ENCODE measurements around the gene PTPRD. TPM values are rescaled to one million over a fixed set of nuclear protein-coding genes. Genes with fewer than 3 reads are reported as not detected.

PTPRD gene
- total RNA-seq: 6.1 TPM
- long read RNA-seq, partial matches to known transcripts: 0 of 2 reads
- long read RNA-seq, other reads (novel, unspliced or antisense): 2 of 2 reads

DNA sequence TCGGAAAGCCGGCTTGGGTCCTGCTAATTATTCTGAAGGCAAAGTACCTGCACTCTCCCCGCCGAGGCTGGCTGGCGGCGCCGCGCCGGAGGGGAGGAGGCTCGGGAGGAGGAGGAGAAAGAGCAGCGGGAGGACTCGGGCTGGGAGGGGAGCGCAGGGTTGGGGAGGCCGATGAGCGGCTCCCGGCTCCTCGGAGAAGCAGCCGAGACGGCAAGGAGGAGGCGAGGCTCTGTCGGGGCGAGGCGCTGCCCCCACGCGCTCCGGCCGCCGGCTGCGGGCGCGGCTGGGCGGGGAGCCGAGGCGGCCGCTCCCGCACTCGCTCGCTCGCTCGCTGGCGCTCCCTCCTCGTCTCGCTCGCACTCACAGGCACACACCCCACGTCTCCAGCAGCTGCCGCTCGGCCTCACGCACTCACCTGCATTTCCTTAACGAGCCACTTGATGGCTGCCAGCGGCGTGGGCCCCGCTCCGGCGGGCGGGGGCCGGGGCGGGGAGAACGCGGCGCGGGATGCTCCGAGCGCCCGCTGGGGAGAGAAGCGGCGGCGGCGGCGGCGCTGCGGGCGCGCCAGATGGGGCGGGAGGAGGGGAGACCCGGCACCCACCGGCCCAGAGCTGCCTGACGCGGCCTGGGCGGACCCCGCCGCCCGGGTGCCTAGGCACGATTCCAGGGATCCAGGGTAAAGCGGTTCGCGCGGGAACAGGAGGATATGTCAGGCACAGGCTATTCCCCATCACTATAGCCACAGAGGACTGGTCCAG, at the start of gene PTPRD:
Gene PTPRD (minus strand): TSS at position 362 of the 758 bp plus-strand sequence.
- DNase-seq: no peak
- intact Hi-C loops (cut with micrococcal nuclease): no loop called here
- ATAC-seq: peak; percentile 17

DNA sequence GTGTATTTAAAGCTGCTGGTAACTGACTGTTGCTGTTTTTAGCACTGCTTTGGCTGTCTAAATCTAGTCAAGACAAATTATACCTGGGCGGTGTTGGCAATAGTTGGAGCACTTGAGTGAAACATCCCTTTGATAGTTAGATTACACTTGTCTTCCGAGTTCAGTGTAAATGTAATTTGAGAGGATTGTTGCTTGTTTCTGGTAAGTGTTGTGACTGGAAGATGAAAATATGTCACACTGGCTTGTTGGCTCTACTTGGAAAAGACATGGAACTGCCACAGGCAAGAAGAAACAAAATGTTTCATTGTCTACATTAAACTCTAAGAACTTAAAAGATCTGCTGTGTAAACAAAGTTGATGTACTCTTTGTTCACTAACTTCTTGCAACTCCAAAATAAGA, 49.2 kb upstream of the PTPRD start:
- DNase-seq (no peak), ATAC-seq (no peak)
- intact Hi-C loops (cut with micrococcal nuclease): no loop called here

DNA sequence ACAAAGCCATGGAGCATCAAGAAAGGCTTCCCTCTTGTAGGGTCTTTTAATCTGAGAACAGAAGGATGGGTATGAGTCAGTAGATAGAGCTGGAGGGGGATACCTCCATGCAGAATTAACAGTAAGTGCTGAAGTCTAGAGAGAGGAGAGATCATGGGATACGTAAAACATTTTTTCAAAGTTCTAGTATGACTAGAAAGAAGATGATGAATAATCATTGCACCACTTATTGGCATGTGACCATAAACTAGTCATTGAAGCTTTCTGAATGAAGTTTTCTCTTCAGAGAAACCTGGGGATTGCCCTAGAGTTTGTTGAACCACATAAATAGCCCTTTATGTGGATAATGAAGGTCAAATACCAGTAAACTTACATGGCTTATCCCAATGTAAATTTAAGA, 48.6 kb upstream of the PTPRD start:
- intact Hi-C loops (cut with micrococcal nuclease): no loop called here
- no peak for ATAC-seq
- DNase-seq: no peak

DNA sequence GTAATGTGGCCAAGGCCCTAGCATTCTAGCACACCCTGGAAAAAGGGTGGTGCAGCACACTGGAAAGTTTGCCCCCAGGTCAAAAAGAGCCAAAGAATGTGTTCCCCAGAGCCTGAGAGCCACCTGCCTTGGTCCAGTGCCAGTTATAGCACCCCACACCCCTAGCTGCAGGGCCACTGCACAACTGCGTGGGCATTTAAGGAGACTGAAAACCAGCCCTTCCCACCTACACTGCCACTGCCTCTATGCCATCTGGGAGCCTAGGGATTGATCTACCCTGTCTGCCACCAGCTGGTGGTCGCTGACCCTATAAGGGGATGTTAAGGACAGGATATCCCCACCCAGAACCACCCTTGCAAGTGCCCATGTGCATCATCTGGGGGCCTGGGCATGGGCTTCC, 38.2 kb upstream of the PTPRD start:
- DNase-seq (no peak), ATAC-seq (no peak)
- intact Hi-C loops (cut with micrococcal nuclease): no loop called here

DNA sequence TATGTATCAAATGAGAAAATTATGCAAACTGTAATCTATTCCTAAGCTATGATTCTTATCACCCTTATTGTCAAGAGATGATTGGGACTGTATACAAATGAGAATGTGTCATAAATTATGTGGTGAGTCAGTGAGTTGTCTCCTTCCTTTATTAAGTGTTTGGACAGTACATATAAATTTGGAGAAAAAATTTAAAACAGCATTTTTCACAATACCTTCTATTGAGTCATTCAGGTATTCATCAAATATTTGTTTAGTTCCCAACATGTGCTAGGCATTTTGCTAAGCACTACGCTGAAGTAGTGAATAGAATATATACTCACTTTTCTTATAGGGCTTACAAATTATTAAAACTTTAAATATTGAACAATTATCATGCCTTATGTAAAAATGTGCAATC, 36.3 kb upstream of the PTPRD start:
- DNase-seq: no peak
- intact Hi-C loops (cut with micrococcal nuclease): loop anchor here (10.0 kb wide), 1 partner anchor 66 kb away; no protein-coding TSS in a partner anchor
- ATAC-seq: no peak

DNA sequence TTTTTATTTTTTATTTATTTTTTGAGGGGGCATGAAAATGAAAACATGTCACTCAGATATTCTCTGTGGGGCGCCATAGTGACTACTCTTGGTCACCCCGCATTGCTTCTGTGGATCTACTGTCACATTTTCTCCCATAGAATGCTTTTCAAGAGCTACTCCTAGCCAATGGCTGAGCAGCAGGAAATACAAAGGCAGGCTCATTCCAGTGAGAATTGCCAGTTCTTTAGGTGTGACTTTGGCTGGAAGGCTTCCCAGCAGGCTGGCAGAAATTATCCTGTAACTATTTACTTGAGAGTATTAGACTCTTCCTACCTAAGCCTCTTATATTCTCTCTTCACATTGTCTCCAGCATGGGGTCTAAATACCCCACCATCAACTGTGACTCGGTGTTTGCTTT, 21.0 kb upstream of the PTPRD start:
- intact Hi-C loops (cut with micrococcal nuclease): no loop called here
- DNase-seq: no peak
- ATAC-seq: no peak

DNA sequence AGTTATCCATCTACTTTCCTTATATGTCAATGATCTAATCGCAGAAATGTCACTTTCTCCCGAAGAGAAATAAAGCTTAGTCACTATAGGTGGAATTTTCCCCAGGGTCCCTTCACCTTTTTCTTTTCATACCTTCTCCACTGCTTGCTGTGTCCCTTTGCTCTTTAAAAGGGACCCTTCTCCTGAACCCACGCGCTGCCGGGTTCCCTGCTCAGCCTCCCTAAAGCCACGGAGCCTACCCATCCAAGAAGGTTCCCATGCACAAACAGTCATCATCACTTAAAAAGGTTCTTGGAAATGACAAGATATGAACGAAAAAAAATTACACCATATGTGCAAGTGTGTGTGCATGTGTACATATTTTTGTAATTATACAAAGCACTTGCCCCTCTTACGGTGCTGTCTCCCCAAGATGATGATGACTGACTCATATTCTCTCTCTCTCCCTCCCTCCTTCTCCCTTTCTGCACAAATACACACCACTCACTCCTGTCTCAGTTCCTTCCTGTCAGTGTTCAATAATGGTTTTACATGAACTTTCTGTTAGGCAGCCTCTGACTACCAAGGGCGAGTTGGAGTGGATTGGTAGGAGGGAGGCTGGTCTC, 1.5 kb upstream of the PTPRD start:
- no peak for ATAC-seq
- intact Hi-C loops (cut with micrococcal nuclease): no loop called here
- no peak for DNase-seq

DNA sequence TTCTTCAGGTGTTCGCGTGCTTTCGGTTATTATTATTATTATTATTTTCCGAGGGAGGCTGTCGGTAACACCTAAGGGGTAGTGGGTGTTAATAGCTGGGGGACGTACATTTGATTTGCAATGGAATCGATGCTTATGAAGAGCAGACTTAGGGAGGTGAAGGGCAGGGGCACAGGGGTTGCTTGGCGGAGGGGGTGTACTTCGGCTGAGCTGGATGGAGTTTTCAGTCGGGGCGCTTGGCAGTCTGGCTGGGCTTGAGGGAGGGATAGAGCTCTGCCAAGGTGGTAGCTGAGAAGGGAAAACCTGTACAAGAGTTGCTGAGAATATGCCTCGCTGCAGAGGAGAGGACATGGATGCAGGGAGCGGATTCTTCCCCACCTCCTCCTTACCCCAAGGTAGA, 617 bp upstream of the PTPRD start:
- ATAC-seq (no peak), DNase-seq (no peak)
- intact Hi-C loops (cut with micrococcal nuclease): no loop called here

DNA sequence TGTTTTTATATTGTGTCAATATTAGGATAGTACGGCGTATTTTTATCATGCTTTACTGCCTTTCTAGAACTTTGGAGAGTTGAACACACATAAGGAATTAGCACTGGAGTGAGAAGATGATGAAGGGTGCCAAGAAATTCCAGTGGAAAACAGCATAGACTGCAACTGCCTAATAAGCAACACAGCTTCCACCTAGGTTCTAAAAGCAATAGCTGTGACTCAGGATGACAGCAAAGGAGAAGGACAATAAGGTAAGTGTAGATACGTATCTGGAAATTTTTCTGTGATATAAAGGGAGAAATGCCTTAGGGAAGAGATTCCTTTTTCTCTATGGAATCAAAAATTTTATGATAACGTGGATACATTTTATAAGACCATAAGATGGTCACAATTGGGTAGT, 7.4 kb downstream of the PTPRD start:
- DNase-seq (no peak), ATAC-seq (no peak)
- intact Hi-C loops (cut with micrococcal nuclease): no loop called here

DNA sequence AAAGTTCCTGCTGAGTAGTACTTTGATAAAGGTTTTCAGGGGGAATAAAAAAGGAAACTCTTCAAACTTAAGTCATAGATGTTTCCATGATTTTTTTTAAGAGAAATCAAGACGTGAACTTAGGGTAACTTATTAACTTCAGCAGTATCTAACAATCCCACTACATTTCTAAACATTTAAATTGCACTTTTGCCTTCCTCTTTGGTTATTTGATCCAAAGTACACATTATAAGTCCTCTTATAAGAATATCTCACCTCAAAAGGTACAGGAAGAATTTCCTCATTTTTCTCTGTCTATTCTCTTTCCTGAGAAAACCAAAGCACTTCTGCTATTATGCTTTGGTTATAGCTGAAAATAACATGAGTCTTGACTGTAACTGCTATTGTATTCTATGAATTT, 7.9 kb downstream of the PTPRD start:
- DNase-seq (no peak), ATAC-seq (no peak)
- intact Hi-C loops (cut with micrococcal nuclease): no loop called here

DNA sequence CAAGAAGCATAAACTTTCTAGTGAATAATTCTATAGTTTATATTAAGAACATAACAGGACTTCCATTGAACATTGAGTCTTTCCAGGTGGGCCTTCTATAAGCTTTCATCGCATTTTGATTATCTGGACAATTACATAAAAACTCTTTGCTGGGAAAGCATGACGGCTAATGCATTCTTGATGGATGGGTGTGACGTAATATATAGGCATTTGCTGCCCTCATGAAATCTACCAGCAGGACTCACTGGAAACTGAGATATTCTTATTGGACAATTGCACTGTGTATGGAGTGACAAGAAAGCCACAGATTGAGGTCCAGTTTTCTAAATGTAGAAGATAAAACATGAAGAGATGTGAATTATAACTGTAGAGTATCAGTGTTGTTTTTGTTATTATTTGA, 15.0 kb downstream of the PTPRD start:
- intact Hi-C loops (cut with micrococcal nuclease): no loop called here
- DNase-seq (no peak), ATAC-seq (no peak)

DNA sequence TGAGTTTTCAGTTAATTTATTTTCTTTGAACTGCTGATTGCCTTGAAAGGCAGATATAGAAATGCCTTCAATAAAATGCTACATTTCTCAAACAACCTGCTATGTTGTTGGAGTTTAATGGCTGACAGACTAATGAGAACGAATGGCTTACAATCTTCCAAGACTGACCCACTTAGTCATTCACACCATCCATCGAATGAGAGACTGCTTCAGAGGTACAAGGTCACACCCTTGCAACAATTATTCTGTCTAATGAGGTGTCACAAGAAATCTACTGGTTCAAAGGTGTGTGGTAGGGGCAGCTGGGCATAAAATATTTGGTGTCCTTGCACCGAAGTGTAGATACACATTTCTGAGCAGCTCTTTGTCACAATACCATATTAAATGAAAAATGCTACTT, 18.3 kb downstream of the PTPRD start:
- intact Hi-C loops (cut with micrococcal nuclease): no loop called here
- no peak for ATAC-seq
- no peak for DNase-seq

DNA sequence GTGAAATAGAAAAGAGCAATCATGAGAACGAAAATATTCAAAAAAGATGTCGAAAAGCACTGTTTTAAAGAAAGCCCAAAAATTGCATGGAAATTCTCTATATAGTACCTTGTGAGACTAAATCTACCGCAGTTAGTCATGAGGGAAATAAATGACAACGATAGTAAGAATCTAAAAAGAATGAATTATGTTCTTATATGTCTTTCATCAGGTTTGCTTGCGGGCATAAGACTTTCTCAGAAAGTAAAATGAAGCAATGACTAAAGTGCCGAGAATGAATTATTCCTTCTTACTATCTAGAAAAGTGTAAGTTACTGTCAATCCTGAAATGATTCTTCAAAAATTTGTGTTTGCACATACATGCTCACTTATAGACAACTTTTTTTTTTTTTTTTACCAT, 26.4 kb downstream of the PTPRD start:
- DNase-seq (no peak), ATAC-seq (no peak)
- intact Hi-C loops (cut with micrococcal nuclease): no loop called here

DNA sequence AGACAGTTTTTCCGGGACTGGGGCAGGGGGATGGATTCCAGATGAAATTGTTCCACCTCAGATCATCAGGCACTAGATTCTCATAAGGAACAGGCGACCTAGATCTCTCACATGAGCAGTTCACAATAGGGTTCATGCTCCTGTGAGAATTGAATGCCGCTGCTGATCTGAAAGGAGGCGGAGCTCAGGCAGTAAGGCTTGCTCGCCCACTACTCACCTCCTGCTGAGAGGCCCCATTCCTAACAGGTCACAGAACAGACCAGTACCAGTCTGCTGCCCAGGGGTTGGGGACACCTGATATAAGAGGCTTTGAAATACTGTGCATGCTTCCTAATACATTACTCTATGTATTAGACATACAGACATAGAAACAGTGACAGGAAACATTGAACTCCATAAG, 41.1 kb downstream of the PTPRD start:
- intact Hi-C loops (cut with micrococcal nuclease): no loop called here
- no peak for ATAC-seq
- DNase-seq: no peak

DNA sequence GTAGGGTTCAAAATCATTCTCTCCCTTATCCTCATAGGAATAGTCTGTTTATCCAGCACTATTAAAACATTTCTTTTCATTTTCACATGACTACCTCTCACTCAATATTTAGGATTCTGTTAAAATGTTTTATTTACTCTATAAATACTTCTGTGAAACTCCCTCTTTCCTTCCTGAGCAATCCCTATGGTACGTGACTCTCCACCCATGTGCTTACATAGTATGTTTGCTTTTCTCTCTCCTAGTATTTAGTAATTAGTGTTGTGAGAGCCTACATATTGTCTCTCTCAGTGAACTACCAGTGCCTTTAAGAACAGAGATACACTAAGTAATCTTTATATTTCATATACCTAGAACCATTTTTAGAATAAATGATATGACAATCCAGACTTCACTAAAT, 46.0 kb downstream of the PTPRD start:
- intact Hi-C loops (cut with micrococcal nuclease): no loop called here
- DNase-seq (no peak), ATAC-seq (no peak)

DNA sequence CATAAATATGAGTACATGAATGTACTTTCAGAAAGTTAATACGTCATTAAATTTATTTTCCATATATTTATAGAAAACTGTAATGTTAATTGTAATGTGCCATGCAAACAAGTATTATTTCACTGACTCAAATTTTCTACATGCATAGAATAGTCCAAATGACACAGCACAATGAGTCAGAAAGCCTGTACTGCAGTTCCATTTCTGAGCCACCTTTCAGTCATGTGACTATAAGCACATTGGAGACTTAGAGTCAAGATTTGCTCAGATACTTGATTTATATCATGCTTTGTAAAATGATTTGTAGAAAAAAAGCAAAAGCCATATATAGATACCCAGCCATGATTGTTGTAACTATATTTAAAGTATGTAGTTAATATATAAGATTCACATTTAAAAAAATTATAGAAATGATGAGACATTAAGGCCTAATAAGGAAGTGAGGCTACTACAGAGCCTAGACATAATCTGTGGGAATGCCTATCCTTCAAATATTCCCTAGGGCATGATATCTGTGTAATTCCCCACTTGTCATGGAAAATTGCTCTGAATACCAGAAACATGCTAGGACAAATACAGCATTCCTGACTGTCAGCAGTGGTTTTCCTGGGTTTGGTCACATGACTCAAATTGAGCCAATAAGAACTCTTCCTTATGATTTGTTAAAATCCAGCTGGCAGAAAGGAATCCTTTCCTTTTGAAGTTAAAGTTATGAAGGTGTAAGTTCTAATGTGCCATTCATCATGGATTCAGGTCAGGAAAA, 50.0 kb downstream of the PTPRD start:
- ATAC-seq: no peak
- intact Hi-C loops (cut with micrococcal nuclease): no loop called here
- no peak for DNase-seq

DNA sequence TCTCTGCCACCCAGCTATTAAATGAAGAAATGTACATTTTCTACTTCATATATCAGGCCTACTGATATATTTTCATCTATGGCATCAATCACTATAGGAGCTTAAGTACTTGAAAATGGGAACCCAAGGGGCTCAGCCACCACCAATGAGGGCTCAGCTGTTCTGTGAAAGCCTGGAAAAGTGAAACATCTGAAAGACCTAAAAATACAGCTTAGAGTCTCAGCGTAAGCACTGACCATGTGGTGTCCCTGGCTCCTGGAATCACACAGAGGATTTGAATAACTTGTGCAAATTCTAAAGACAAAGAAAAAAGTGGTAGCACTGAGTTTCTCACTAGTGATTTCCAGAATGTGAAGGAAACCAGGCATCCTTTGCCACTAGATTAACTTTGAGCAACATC, 64.5 kb downstream of the PTPRD start:
- intact Hi-C loops (cut with micrococcal nuclease): no loop called here
- ATAC-seq: no peak
- DNase-seq: no peak

DNA sequence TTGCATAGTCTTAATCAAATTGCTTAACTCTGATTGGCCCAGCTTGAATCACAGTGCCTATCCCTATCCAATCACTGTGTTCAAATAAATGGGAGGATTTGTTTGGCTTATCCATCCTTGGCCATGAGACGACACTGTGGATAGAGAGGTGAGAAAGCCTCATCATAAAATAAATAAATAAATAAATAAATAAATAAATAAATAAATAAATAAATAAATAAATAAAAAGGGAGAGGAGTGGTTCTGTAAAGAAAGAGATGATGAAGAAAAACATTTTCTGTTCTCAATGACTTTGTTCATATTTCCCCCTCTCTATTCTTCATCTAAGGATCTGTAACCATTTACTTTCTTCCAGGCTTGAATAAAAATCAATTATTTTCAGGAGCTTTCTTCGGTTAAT, 74.7 kb downstream of the PTPRD start:
- no peak for ATAC-seq
- DNase-seq: no peak
- intact Hi-C loops (cut with micrococcal nuclease): no loop called here

DNA sequence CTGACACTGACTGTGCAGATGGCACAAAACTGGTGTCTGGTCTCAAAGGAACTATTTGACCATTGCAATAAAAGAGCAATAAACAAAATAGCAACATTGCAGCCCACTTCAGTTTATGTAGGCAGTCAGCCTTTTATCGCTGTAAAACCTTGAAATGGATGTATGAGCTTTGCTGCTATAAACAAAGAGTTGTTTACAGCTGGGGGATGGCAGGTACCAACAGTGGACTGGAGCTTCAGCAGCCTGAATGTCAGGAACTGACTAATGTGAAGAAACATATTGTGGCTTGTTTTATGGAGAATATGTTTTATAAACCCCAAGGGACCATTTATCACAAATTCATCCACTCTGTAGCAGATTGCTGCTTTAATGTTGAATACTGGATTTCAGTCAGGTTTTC, 78.0 kb downstream of the PTPRD start:
- no peak for ATAC-seq
- no peak for DNase-seq
- intact Hi-C loops (cut with micrococcal nuclease): no loop called here

DNA sequence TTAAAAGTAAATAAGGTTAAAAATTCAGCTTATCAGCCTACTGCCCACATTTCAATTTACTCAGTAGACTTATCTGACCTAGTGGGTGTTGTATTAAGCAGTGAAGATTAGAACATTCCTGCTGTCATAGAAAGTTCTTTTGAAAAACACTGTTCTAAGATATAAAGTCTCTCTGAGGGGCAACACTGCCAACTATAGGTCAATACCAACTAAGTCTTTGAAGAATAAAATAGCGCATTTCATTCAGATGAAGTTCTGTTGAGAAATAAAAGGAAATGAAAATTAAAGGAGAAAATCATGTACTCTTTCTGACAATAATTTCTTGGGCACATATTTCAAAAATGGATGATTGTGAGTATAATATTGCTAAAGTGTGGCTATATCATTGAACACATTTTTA, 86.8 kb downstream of the PTPRD start:
- no peak for DNase-seq
- intact Hi-C loops (cut with micrococcal nuclease): no loop called here
- ATAC-seq: no peak

DNA sequence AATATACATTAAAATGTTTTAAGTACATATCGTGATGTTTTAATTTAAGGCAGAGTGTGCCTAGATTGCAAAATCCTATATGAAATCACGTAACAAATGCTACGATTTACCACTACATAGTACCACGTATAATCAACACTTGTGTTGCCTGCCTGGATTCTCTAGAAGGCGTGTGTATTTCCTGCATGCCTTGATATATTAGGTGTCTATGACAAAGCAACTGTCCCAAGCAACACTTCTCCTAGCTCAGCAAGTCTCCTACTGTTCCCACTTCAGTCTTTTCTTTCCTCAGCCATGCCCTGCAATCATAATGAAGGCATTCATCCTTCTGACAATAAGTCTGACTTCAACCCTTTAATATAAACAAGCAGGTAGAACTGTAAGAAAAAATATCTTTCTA, 89.6 kb downstream of the PTPRD start:
- ATAC-seq: no peak
- no peak for DNase-seq
- intact Hi-C loops (cut with micrococcal nuclease): no loop called here

All from left ventricle myocardium superior (tissue), 1 donor.